ENCODE results near the gene RBBP8.

Gene RBBP8

GRCh38 chr18:22999212-22999611 lies 66.1 kb downstream of the RBBP8 start:
- DNase-seq (ENCODE audit: low read depth) = peak; percentile 46

- no peak for DNase-seq (ENCODE audit: low read depth)
Observed at GRCh38 chr18:22999647-23000046, 66.5 kb downstream of the RBBP8 start.

GRCh38 chr18:23003289-23003688 lies 70.2 kb downstream of the RBBP8 start:
- no peak for DNase-seq (ENCODE audit: low read depth)

- no peak for DNase-seq (ENCODE audit: low read depth)
Observed at GRCh38 chr18:23012249-23012648, 79.1 kb downstream of the RBBP8 start.

- DNase-seq (ENCODE audit: low read depth) = no peak
Observed at GRCh38 chr18:23020555-23021294, 87.6 kb downstream of the RBBP8 start.

- DNase-seq (ENCODE audit: low read depth) = no peak
Observed at GRCh38 chr18:23021623-23022022, 88.5 kb downstream of the RBBP8 start.

- DNase-seq (ENCODE audit: low read depth) = peak; percentile 50
Observed at GRCh38 chr18:23032030-23032582, 99.0 kb downstream of the RBBP8 start.

GRCh38 chr18:23033056-23033455 lies 99.9 kb downstream of the RBBP8 start:
- no peak for DNase-seq (ENCODE audit: low read depth)

- DNase-seq (ENCODE audit: low read depth) = no peak
Observed at GRCh38 chr18:23036660-23037201, 103.6 kb downstream of the RBBP8 start.

GRCh38 chr18:23037646-23038045 lies 104.5 kb downstream of the RBBP8 start:
- no peak for DNase-seq (ENCODE audit: low read depth)

- DNase-seq (ENCODE audit: low read depth) = no peak
Observed at GRCh38 chr18:23038712-23039111, 105.6 kb downstream of the RBBP8 start.

- DNase-seq (ENCODE audit: low read depth) = no peak
Observed at GRCh38 chr18:23042133-23042532, 109.0 kb downstream of the RBBP8 start.

GRCh38 chr18:23043803-23044376 lies 110.8 kb downstream of the RBBP8 start:
- DNase-seq (ENCODE audit: low read depth) = no peak

GRCh38 chr18:23049698-23050373 lies 116.7 kb downstream of the RBBP8 start:
- no peak for DNase-seq (ENCODE audit: low read depth)

- DNase-seq (ENCODE audit: low read depth) = no peak
Observed at GRCh38 chr18:23053776-23054457, 120.8 kb downstream of the RBBP8 start.

- no peak for DNase-seq (ENCODE audit: low read depth)
Observed at GRCh38 chr18:23054553-23054952, 121.4 kb downstream of the RBBP8 start.

- no peak for DNase-seq (ENCODE audit: low read depth)
Observed at GRCh38 chr18:23056315-23056714, 123.2 kb downstream of the RBBP8 start.

- DNase-seq (ENCODE audit: low read depth) = no peak
Observed at GRCh38 chr18:23057096-23057495, 124.0 kb downstream of the RBBP8 start.

- DNase-seq (ENCODE audit: low read depth) = no peak
Observed at GRCh38 chr18:23058746-23059415, 125.8 kb downstream of the RBBP8 start.

- no peak for DNase-seq (ENCODE audit: low read depth)
Observed at GRCh38 chr18:23059541-23060465, 126.7 kb downstream of the RBBP8 start.

Measured in non-pigmented ciliary epithelial cell (primary cell).